Trophoblast cell (in vitro differentiated cells and primary cell): Measurements from ENCODE around the gene OIT3.
"Not testable (repeated sequence)": the region's sequence is repeated elsewhere in the genome, so short reads cannot be mapped to it uniquely, and the experiment has no call there.

Experiments used
- DNase-seq, 2 donors: peaks; one replicate each; pipeline ENCODE4 v3.0.0-alpha.2; 2016
- H2AFZ ChIP-seq: 2 replicates; pipeline ENCODE4 v1.6.1; 2013; ENCODE audit warnings: low read length, moderate library complexity, mild to moderate bottlenecking; ENCODE audit not compliant: insufficient read depth, poor library complexity
- H2AK5ac ChIP-seq: 2 replicates; pipeline ENCODE4 v1.6.1; 2013; ENCODE audit warnings: mild to moderate bottlenecking, low read length
- H2BK120ac ChIP-seq: 2 replicates; pipeline ENCODE4 v1.6.1; 2013; ENCODE audit warnings: low read length, mild to moderate bottlenecking, moderate library complexity; ENCODE audit not compliant: insufficient read depth, poor library complexity
- H2BK12ac ChIP-seq: 2 replicates; pipeline ENCODE4 v1.6.1; 2013; ENCODE audit warnings: mild to moderate bottlenecking, low read length, moderate library complexity
- H2BK5ac ChIP-seq: 2 replicates; pipeline ENCODE4 v1.6.1; 2013; ENCODE audit warnings: low read length, low read depth, moderate library complexity, mild to moderate bottlenecking; ENCODE audit not compliant: poor library complexity
- H3K14ac ChIP-seq: 2 replicates; pipeline ENCODE4 v1.6.1; 2013; ENCODE audit warnings: mild to moderate bottlenecking, low read length
- H3K18ac ChIP-seq: 2 replicates; pipeline ENCODE4 v1.6.1; 2013; ENCODE audit warnings: mild to moderate bottlenecking, low read length
- H3K23ac ChIP-seq: 2 replicates; pipeline ENCODE4 v1.6.1; 2013; ENCODE audit warnings: low read length
- H3K27ac ChIP-seq: 2 replicates; pipeline ENCODE4 v1.5.1; 2013; ENCODE audit warnings: low read depth, mild to moderate bottlenecking, inconsistent platforms, low read length, moderate library complexity
- H3K27me3 ChIP-seq: 2 replicates; pipeline ENCODE4 v1.6.1; 2013; ENCODE audit warnings: inconsistent platforms, mild to moderate bottlenecking, low read length, moderate library complexity; ENCODE audit not compliant: insufficient read depth
- H3K36me3 ChIP-seq, 2 experiments: 1 replicate in 1 of 2; 2 replicates in 1 of 2; pipeline ENCODE4 v1.6.1; 2013; ENCODE audit warnings: low read length in 2 of 2, mild to moderate bottlenecking in 2 of 2, moderate library complexity in 1 of 2; ENCODE audit not compliant: insufficient read depth in 2 of 2, control insufficient read depth in 1 of 2
- H3K4ac ChIP-seq: 2 replicates; pipeline ENCODE4 v1.6.1; 2013; ENCODE audit warnings: low read depth, mild to moderate bottlenecking, low read length, moderate library complexity
- H3K4me1 ChIP-seq, 2 experiments: 1 replicate in 1 of 2; 2 replicates in 1 of 2; pipeline ENCODE4 v1.6.1; 2013; ENCODE audit warnings: low read length in 2 of 2, mild to moderate bottlenecking in 2 of 2, moderate library complexity in 1 of 2; ENCODE audit not compliant: insufficient read depth in 2 of 2, control insufficient read depth in 1 of 2
- H3K4me2 ChIP-seq: 2 replicates; pipeline ENCODE4 v1.6.1; 2013; ENCODE audit warnings: inconsistent platforms, mild to moderate bottlenecking, low read length, moderate library complexity
- H3K4me3 ChIP-seq: 2 replicates; pipeline ENCODE4 v1.5.1; 2013; ENCODE audit warnings: mild to moderate bottlenecking, low read depth, low read length, inconsistent platforms
- H3K79me1 ChIP-seq: one replicate; pipeline ENCODE4 v1.6.1; 2013; ENCODE audit warnings: low read length
- H3K79me2 ChIP-seq: 2 replicates; pipeline ENCODE4 v1.6.1; 2013; ENCODE audit warnings: low read length, mild to moderate bottlenecking; ENCODE audit not compliant: control insufficient read depth, insufficient read depth, poor library complexity
- H3K9ac ChIP-seq: 2 replicates; pipeline ENCODE4 v1.6.1; 2013; ENCODE audit warnings: mild to moderate bottlenecking, low read length
- H3K9me3 ChIP-seq: 2 replicates; pipeline ENCODE4 v1.6.1; 2013; ENCODE audit warnings: low read depth, mild to moderate bottlenecking, control low read depth, inconsistent platforms, low read length; ENCODE audit not compliant: insufficient read depth
- H4K12ac ChIP-seq: 2 replicates; pipeline ENCODE4 v1.6.1; 2013; ENCODE audit warnings: low read depth, mild to moderate bottlenecking, low read length, moderate library complexity
- H4K8ac ChIP-seq: 2 replicates; pipeline ENCODE4 v1.6.1; 2013; ENCODE audit warnings: low read depth, mild to moderate bottlenecking, low read length, moderate library complexity
- H4K91ac ChIP-seq: one replicate; pipeline ENCODE4 v1.6.1; 2013; ENCODE audit warnings: low read depth, mild to moderate bottlenecking, low read length, moderate library complexity
- WGBS: extraction: QIAGEN DNeasy Blood & Tissue Kit; methylation state at CpG from one replicate; pipeline ENCODE4 v1.1.7; 2013; ENCODE audit warnings: missing lambda C conversion rate; ENCODE audit not compliant: insufficient read length, insufficient coverage; ENCODE audit errors: extremely low coverage; 5-methylcytosine and 5-hydroxymethylcytosine counted together

Gene OIT3

GRCh38 chr10:72898616-72899015 is 5.1 kb downstream of the OIT3 start:
- H3K14ac ChIP-seq, result no peak overlapping the region
- H2BK5ac ChIP-seq, result no peak overlapping the region
- H3K4me3 ChIP-seq, result no peak overlapping the region
- H3K4me1 ChIP-seq, result no peaks in the 10 kb centered on the region
- no peak overlapping the region for H3K4me2 ChIP-seq
- no CpG with 5 or more reads among the region's 10 CpGs for WGBS
- H2BK12ac ChIP-seq, result no peak overlapping the region
- H4K12ac ChIP-seq, result no peak overlapping the region
- H4K91ac ChIP-seq, result no peak overlapping the region
- H3K79me1 ChIP-seq, result no peaks in the 10 kb centered on the region
- H3K18ac ChIP-seq, result no peak overlapping the region
- DNase-seq, result no peak
- H2BK120ac ChIP-seq, result no peak overlapping the region
- H3K9me3 ChIP-seq, result no peaks in the 10 kb centered on the region
- H3K23ac ChIP-seq, result no peak overlapping the region
- H3K9ac ChIP-seq, result no peak overlapping the region
- H3K27ac ChIP-seq, result no peak overlapping the region
- H2AFZ ChIP-seq, result no peak overlapping the region
- peaks cover 3% of the 10 kb centered on the region for H3K27me3 ChIP-seq
- no peak overlapping the region for H3K4ac ChIP-seq
- H2AK5ac ChIP-seq, result no peak overlapping the region
- H3K79me2 ChIP-seq, result no peaks in the 10 kb centered on the region
- no peak overlapping the region for H4K8ac ChIP-seq
- no peaks in the 10 kb centered on the region for H3K36me3 ChIP-seq

GRCh38 chr10:72899545-72899944 is 6.0 kb downstream of the OIT3 start:
- Histone ChIP-seq H3K9ac (no peak overlapping the region), H3K23ac (no peak overlapping the region), H3K18ac (no peak overlapping the region), H4K12ac (no peak overlapping the region), H3K4me2 (no peak overlapping the region), H3K79me2 (no peaks in the 10 kb centered on the region), H3K14ac (no peak overlapping the region), H3K36me3 (no peaks in the 10 kb centered on the region), H4K8ac (no peak overlapping the region), H2BK120ac (no peak overlapping the region), H3K9me3 (no peaks in the 10 kb centered on the region), H3K4me3 (no peak overlapping the region), H2AK5ac (no peak overlapping the region), H3K27me3 (peaks cover 3% of the 10 kb centered on the region), H3K4ac (no peak overlapping the region), H3K27ac (no peak overlapping the region), H2BK5ac (no peak overlapping the region), H4K91ac (no peak overlapping the region), H2BK12ac (no peak overlapping the region), H3K4me1 (no peaks in the 10 kb centered on the region), H3K79me1 (no peaks in the 10 kb centered on the region), H2AFZ (no peak overlapping the region)
- WGBS, result no CpG with 5 or more reads among the region's 1 CpG
- no peak for DNase-seq

- not testable (repeated sequence) for H3K9me3 ChIP-seq, DNase-seq, H4K12ac ChIP-seq, H3K79me2 ChIP-seq, H3K9ac ChIP-seq, H2BK5ac ChIP-seq, H2AK5ac ChIP-seq, H3K18ac ChIP-seq, H2BK120ac ChIP-seq, H2AFZ ChIP-seq, H3K14ac ChIP-seq, H4K8ac ChIP-seq, H3K4me3 ChIP-seq, H3K4me2 ChIP-seq, H3K36me3 ChIP-seq, H3K79me1 ChIP-seq, H4K91ac ChIP-seq, H2BK12ac ChIP-seq, H3K4ac ChIP-seq, H3K4me1 ChIP-seq, H3K27me3 ChIP-seq, H3K27ac ChIP-seq, H3K23ac ChIP-seq
- no CpG with 5 or more reads among the region's 15 CpGs for WGBS
These were observed 10.5 kb downstream of the OIT3 start for GRCh38 chr10:72903941-72904446.

GRCh38 chr10:72904806-72905205 is 11.3 kb downstream of the OIT3 start:
- peaks cover 3% of the 10 kb centered on the region for H3K27me3 ChIP-seq
- no peak overlapping the region for H2AK5ac ChIP-seq
- H3K14ac ChIP-seq, result no peak overlapping the region
- no peak for DNase-seq
- no peak overlapping the region for H3K18ac ChIP-seq
- no peak overlapping the region for H4K12ac ChIP-seq
- no peak overlapping the region for H2BK120ac ChIP-seq
- no peak overlapping the region for H3K4me2 ChIP-seq
- H2BK5ac ChIP-seq, result no peak overlapping the region
- H3K27ac ChIP-seq, result no peak overlapping the region
- no peak overlapping the region for H3K23ac ChIP-seq
- H3K4me1 ChIP-seq, result no peaks in the 10 kb centered on the region
- H3K9ac ChIP-seq, result no peak overlapping the region
- no peaks in the 10 kb centered on the region for H3K36me3 ChIP-seq
- no peaks in the 10 kb centered on the region for H3K79me2 ChIP-seq
- no CpG with 5 or more reads among the region's 3 CpGs for WGBS
- no peaks in the 10 kb centered on the region for H3K9me3 ChIP-seq
- H3K4ac ChIP-seq, result no peak overlapping the region
- no peak overlapping the region for H4K8ac ChIP-seq
- H3K79me1 ChIP-seq, result no peaks in the 10 kb centered on the region
- H4K91ac ChIP-seq, result no peak overlapping the region
- H2AFZ ChIP-seq, result no peak overlapping the region
- H2BK12ac ChIP-seq, result no peak overlapping the region
- H3K4me3 ChIP-seq, result no peak overlapping the region
